OCI-LY1 (cell line): ENCODE results near the gene GMDS.

Source experiments
- H2AFZ ChIP-seq: fragments of 200-600 bp; sonication (generic), shearing (Covaris generic); 2 replicates; pipeline ENCODE4 v1.6.0; 2014; ENCODE audit warnings: antibody characterized with exemption, mild to moderate bottlenecking, low read length
- H3F3A ChIP-seq: fragments of 200-600 bp; sonication (generic), shearing (Covaris generic); 2 replicates; pipeline ENCODE4 v1.6.0; 2014; ENCODE audit warnings: mild to moderate bottlenecking, antibody characterized with exemption, low read length, moderate library complexity; ENCODE audit not compliant: insufficient read depth
- H3K27ac ChIP-seq: fragments of 200-600 bp; sonication (generic); 2 replicates; pipeline ENCODE4 v1.5.1; 2014; ENCODE audit warnings: low read length, mixed run types, mild to moderate bottlenecking, low read depth; ENCODE audit not compliant: poor library complexity, severe bottlenecking
- H3K27me3 ChIP-seq: fragments of 200-600 bp; sonication (generic); 2 replicates; pipeline ENCODE4 v1.6.0; 2014; ENCODE audit warnings: antibody characterized with exemption, mild to moderate bottlenecking, low read length, moderate library complexity; ENCODE audit not compliant: insufficient read depth
- H3K36me3 ChIP-seq: fragments of 200-600 bp; sonication (generic); 2 replicates; pipeline ENCODE4 v1.6.1; 2014; ENCODE audit warnings: mild to moderate bottlenecking, antibody characterized with exemption, low read length, moderate library complexity, mixed read lengths; ENCODE audit not compliant: insufficient read depth
- H3K4me1 ChIP-seq: fragments of 200-600 bp; sonication (generic); 2 replicates; pipeline ENCODE4 v1.5.1; 2014; ENCODE audit warnings: mild to moderate bottlenecking, low read length, moderate library complexity; ENCODE audit not compliant: insufficient read depth, severe bottlenecking
- H3K4me2 ChIP-seq: fragments of 200-600 bp; sonication (generic), shearing (Covaris generic); 2 replicates; pipeline ENCODE4 v1.6.1; 2014; ENCODE audit warnings: low read length
- H3K4me3 ChIP-seq: fragments of 200-600 bp; sonication (generic); 2 replicates; pipeline ENCODE4 v1.5.1; 2014; ENCODE audit warnings: low read length, low read depth, mild to moderate bottlenecking, mixed read lengths; ENCODE audit not compliant: poor library complexity, severe bottlenecking
- H3K79me2 ChIP-seq: fragments of 200-600 bp; shearing (Covaris generic); 2 replicates; pipeline ENCODE4 v1.6.1; 2016; ENCODE audit warnings: mixed run types, low read length, mixed read lengths; ENCODE audit not compliant: insufficient read depth
- H3K9ac ChIP-seq: fragments of 200-600 bp; sonication (generic), shearing (Covaris generic); 2 replicates; pipeline ENCODE4 v1.6.1; 2014; ENCODE audit warnings: mild to moderate bottlenecking, low read length, mixed read lengths
- H3K9me2 ChIP-seq: fragments of 200-600 bp; sonication (generic), shearing (Covaris generic); 2 replicates; pipeline ENCODE4 v1.6.1; 2014; ENCODE audit warnings: low read depth, mild to moderate bottlenecking, low read length, mixed read lengths
- H3K9me3 ChIP-seq: fragments of 200-600 bp; shearing (Covaris generic); 2 replicates; pipeline ENCODE4 v1.6.1; 2014; ENCODE audit warnings: low read length, mixed read lengths
- H4K20me1 ChIP-seq: fragments of 200-600 bp; sonication (generic), shearing (Covaris generic); 2 replicates; pipeline ENCODE4 v1.6.0; 2016; ENCODE audit warnings: mild to moderate bottlenecking, low read length; ENCODE audit not compliant: insufficient read depth
- CTCF ChIP-seq: fragments of 200-600 bp; sonication (generic), shearing (Covaris generic); IDR thresholded peaks from 2 replicates; pipeline ENCODE4 v1.5.1; 2017; ENCODE audit warnings: mild to moderate bottlenecking, antibody characterized with exemption, low read length, moderate library complexity, mixed read lengths
- EZH2 ChIP-seq: fragments of 200-600 bp; sonication (generic), shearing (Covaris generic); IDR thresholded peaks from 2 replicates; pipeline ENCODE4 v1.8.0; 2017; ENCODE audit warnings: borderline replicate concordance, mixed run types, mild to moderate bottlenecking, antibody characterized with exemption, low read length, moderate library complexity, mixed read lengths

GMDS gene

DNA sequence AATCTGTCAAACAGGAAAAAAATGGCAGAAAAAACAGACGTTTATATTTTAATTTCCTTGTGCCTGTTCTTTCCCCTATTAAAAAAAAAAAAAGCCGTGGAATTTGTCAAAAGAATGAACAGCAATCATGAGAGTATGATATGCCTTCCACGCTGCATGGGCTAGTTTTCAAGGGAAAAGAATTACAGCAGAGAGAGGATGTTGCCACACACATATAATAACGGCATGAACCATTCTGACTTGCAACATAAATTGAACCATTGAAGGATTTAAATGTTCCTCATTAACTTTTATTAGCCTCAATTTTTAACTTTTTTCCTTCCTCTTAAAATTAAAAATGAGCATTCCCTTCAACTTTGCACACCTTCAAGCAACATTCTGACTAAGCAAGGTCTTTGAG, 333.9 kb downstream of the GMDS start:
- no peak overlapping the region for H2AFZ ChIP-seq
- H3K4me3 ChIP-seq = no peak overlapping the region
- no peaks in the 10 kb centered on the region for H3F3A ChIP-seq
- TF ChIP-seq EZH2 (no peak), CTCF (no peak)
- no peak overlapping the region for H3K27ac ChIP-seq
- H3K79me2 ChIP-seq = no peaks in the 10 kb centered on the region
- peaks cover 7% of the 10 kb centered on the region for H3K4me1 ChIP-seq
- H4K20me1 ChIP-seq = no peaks in the 10 kb centered on the region
- no peaks in the 10 kb centered on the region for H3K27me3 ChIP-seq
- H3K9me2 ChIP-seq = no peaks in the 10 kb centered on the region
- H3K9ac ChIP-seq = no peak overlapping the region
- H3K4me2 ChIP-seq = no peak overlapping the region
- no peaks in the 10 kb centered on the region for H3K9me3 ChIP-seq
- H3K36me3 ChIP-seq = no peaks in the 10 kb centered on the region

GRCh38 chr6:1910621-1911407, 334.6 kb downstream of the GMDS start:
- H3K36me3 ChIP-seq = no peaks in the 10 kb centered on the region
- no peaks in the 10 kb centered on the region for H4K20me1 ChIP-seq
- no peaks in the 10 kb centered on the region for H3K9me2 ChIP-seq
- no peak overlapping the region for H3K4me2 ChIP-seq
- peaks cover 10% of the 10 kb centered on the region for H3K4me1 ChIP-seq
- H3F3A ChIP-seq = no peaks in the 10 kb centered on the region
- H3K4me3 ChIP-seq = no peak overlapping the region
- H3K27ac ChIP-seq = no peak overlapping the region
- H3K9me3 ChIP-seq = no peaks in the 10 kb centered on the region
- H3K27me3 ChIP-seq = no peaks in the 10 kb centered on the region
- no peak overlapping the region for H2AFZ ChIP-seq
- no peak for TF ChIP-seq CTCF
- no peak for TF ChIP-seq EZH2
- H3K79me2 ChIP-seq = no peaks in the 10 kb centered on the region
- no peak overlapping the region for H3K9ac ChIP-seq

DNA sequence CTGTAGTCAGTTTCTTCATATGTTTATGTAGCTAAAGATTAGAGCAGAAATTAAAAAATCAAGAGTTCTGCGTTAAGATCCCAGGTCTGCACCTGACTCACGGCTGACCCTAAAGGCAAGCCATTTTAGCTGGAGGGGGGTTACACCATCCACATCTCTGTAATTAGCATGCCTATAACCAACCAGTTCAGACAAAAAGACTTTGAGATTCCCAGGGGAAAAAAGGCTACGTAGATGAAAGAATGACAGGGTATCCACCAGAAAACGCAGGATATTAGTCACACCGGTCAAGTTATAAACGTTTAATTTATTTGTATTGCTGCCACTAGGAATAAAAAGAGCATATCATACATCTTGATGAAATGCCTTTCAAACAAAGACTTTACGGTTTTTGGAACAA, 336.6 kb downstream of the GMDS start:
- Histone ChIP-seq H2AFZ (no peak overlapping the region), H3F3A (no peaks in the 10 kb centered on the region), H3K27me3 (no peaks in the 10 kb centered on the region), H3K27ac (no peak overlapping the region), H4K20me1 (no peaks in the 10 kb centered on the region), H3K9me3 (no peaks in the 10 kb centered on the region), H3K4me2 (no peak overlapping the region), H3K9me2 (no peaks in the 10 kb centered on the region), H3K79me2 (no peaks in the 10 kb centered on the region), H3K4me1 (peaks cover 9% of the 10 kb centered on the region), H3K4me3 (no peak overlapping the region), H3K36me3 (no peaks in the 10 kb centered on the region), H3K9ac (no peak overlapping the region)
- TF ChIP-seq CTCF (no peak), EZH2 (no peak)
